GM23338 (cell line): ENCODE results near the gene PARD6B. TPM values are rescaled to one million over a fixed set of nuclear protein-coding genes. Genes with fewer than 3 reads are reported as not detected.

ENCODE experiments used
- ATAC-seq: fragments of 200-7000 bp; cut with Tn5 transposase; 3 replicates; pipeline ENCODE4 v1.9.1; 2020
- DNase-seq: peaks from one replicate; pipeline ENCODE4 v3.0.0-alpha.2; 2015; ENCODE audit warnings: low spot score
- H2AFZ ChIP-seq: fragments of 200-600 bp; sonication (generic); 2 replicates; pipeline ENCODE4 v1.8.0; 2016; ENCODE audit warnings: antibody characterized with exemption, mild to moderate bottlenecking, moderate library complexity
- H3F3A ChIP-seq: fragments of 200-600 bp; sonication (generic); replicated peaks from 2 replicates; pipeline ENCODE4 v1.8.0; 2017; ENCODE audit warnings: antibody characterized with exemption, mixed run types, low read depth
- H3K27ac ChIP-seq: fragments of 200-600 bp; sonication (generic); 2 replicates; pipeline ENCODE4 v1.6.1; 2016; ENCODE audit warnings: low read depth
- H3K27me3 ChIP-seq: fragments of 200-600 bp; sonication (generic); 2 replicates; pipeline ENCODE4 v1.8.0; 2016; ENCODE audit warnings: mild to moderate bottlenecking, mixed run types, moderate library complexity; ENCODE audit not compliant: insufficient read depth
- H3K36me3 ChIP-seq: fragments of 200-600 bp; sonication (generic); 2 replicates; pipeline ENCODE4 v1.8.0; 2016; ENCODE audit warnings: mild to moderate bottlenecking; ENCODE audit not compliant: insufficient read depth
- H3K4me1 ChIP-seq: fragments of 200-600 bp; sonication (generic); 2 replicates; pipeline ENCODE4 v1.8.0; 2016; ENCODE audit warnings: mild to moderate bottlenecking, moderate library complexity; ENCODE audit not compliant: insufficient read depth
- H3K4me2 ChIP-seq: fragments of 200-600 bp; sonication (generic); 2 replicates; pipeline ENCODE4 v1.7.1; 2017; ENCODE audit warnings: mixed run types
- H3K4me3 ChIP-seq: fragments of 200-600 bp; sonication (generic); 2 replicates; pipeline ENCODE4 v1.6.1; 2016; ENCODE audit warnings: mixed run types
- H3K79me2 ChIP-seq: fragments of 200-600 bp; sonication (generic); replicated peaks from 2 replicates; pipeline ENCODE4 v1.8.0; 2017; ENCODE audit warnings: mild to moderate bottlenecking; ENCODE audit not compliant: insufficient read depth
- H3K9me2 ChIP-seq: fragments of 200-600 bp; sonication (generic); 2 replicates; pipeline ENCODE4 v1.8.0; 2017; ENCODE audit not compliant: insufficient read depth
- H4K20me1 ChIP-seq: fragments of 200-600 bp; sonication (generic); replicated peaks from 2 replicates; pipeline ENCODE4 v1.8.0; 2017; ENCODE audit warnings: mild to moderate bottlenecking; ENCODE audit not compliant: insufficient read depth
- H3K27ac Mint-ChIP-seq: 2 replicates; pipeline ENCODE4 v1.8.0; 2020; ENCODE audit warnings: inconsistent platforms, mild to moderate bottlenecking, moderate library complexity, mixed read lengths
- H3K27me3 Mint-ChIP-seq: 3 replicates; pipeline ENCODE4 v1.8.0; 2022; ENCODE audit warnings: low read depth, mild to moderate bottlenecking, moderate library complexity, mixed read lengths, inconsistent platforms; ENCODE audit not compliant: insufficient read depth, poor library complexity
- H3K36me3 Mint-ChIP-seq: 3 replicates; pipeline ENCODE4 v1.8.0; 2021; ENCODE audit warnings: low read depth, mild to moderate bottlenecking, inconsistent platforms, moderate library complexity, mixed read lengths
- H3K4me1 Mint-ChIP-seq: 3 replicates; pipeline ENCODE4 v1.8.0; 2020; ENCODE audit warnings: mild to moderate bottlenecking, inconsistent platforms, mixed read lengths
- H3K4me3 Mint-ChIP-seq: 3 replicates; pipeline ENCODE4 v1.8.0; 2021; ENCODE audit warnings: moderate library complexity, mild to moderate bottlenecking, inconsistent platforms, mixed read lengths
- H3K9me3 Mint-ChIP-seq: 3 replicates; pipeline ENCODE4 v1.8.0; 2020; ENCODE audit warnings: moderate library complexity, mild to moderate bottlenecking, inconsistent platforms, mixed read lengths
- CREB1 ChIP-seq: fragments of 250-450 bp; sonication (Bioruptor Pico); IDR thresholded peaks from 2 replicates; pipeline ENCODE4 v1.5.0; 2020; ENCODE audit warnings: low read depth, mild to moderate bottlenecking, moderate library complexity
- EZH2 ChIP-seq: fragments of 200-600 bp; sonication (generic); IDR thresholded peaks from one replicate; pipeline ENCODE4 v1.8.0; 2017; ENCODE audit warnings: antibody characterized with exemption, mild to moderate bottlenecking, low read depth; ENCODE audit not compliant: unreplicated experiment
- JUNB ChIP-seq: IDR thresholded peaks from one replicate; pipeline ENCODE4 v1.6.1; 2016; ENCODE audit warnings: antibody characterized with exemption; ENCODE audit not compliant: unreplicated experiment
- STAT1 ChIP-seq: IDR thresholded peaks from one replicate; pipeline ENCODE4 v1.6.1; 2016; ENCODE audit warnings: antibody characterized with exemption; ENCODE audit not compliant: unreplicated experiment
- ZNF114 ChIP-seq: fragments of 250-450 bp; sonication (Bioruptor Pico); IDR thresholded peaks from 2 replicates; pipeline ENCODE4 v1.5.0; 2020; ENCODE audit warnings: mild to moderate bottlenecking, moderate library complexity
- ZNF331 ChIP-seq: fragments of 250-450 bp; sonication (Bioruptor Pico); IDR thresholded peaks from 2 replicates; pipeline ENCODE4 v1.5.0; 2020; ENCODE audit warnings: low read depth, mild to moderate bottlenecking, moderate library complexity
- polyA plus RNA-seq: library from polyadenylated mRNA; unstranded; fragments of >200 nt; fragmentation: Nextera tagmentation; extraction: Ambion mirVana; gene quantifications from 2 replicates; pipeline ENCODE4 v1.2.1, GENCODE V29; 2016
- total RNA-seq: library from RNA; depleted of rRNA; stranded (reverse); fragments of >200 nt; shearing (Covaris generic); gene quantifications from 2 replicates; pipeline ENCODE4 v1.2.3, GENCODE V29; 2014
- TF ChIP-seq, protein P1 (sequence below): IDR thresholded peaks from one replicate; pipeline ENCODE4 v1.6.1; 2018; ENCODE audit warnings: antibody characterized with exemption; ENCODE audit not compliant: unreplicated experiment
- TF ChIP-seq, protein P2 (sequence below), 2 experiments: fragments of 200-600 bp in 1 of 2; sonication (generic) in 1 of 2; conservative IDR thresholded peaks; 2 replicates each; pipeline versions ENCODE4 v1.5.1 to v1.6.1; 2016 to 2017; ENCODE audit warnings: antibody characterized with exemption in 2 of 2, low read depth in 2 of 2, mild to moderate bottlenecking in 2 of 2, moderate library complexity in 1 of 2

PARD6B gene
- total and polyA plus RNA-seq, 2 experiments from 2014 or later: 23.5 to 29.2 TPM

DNA sequence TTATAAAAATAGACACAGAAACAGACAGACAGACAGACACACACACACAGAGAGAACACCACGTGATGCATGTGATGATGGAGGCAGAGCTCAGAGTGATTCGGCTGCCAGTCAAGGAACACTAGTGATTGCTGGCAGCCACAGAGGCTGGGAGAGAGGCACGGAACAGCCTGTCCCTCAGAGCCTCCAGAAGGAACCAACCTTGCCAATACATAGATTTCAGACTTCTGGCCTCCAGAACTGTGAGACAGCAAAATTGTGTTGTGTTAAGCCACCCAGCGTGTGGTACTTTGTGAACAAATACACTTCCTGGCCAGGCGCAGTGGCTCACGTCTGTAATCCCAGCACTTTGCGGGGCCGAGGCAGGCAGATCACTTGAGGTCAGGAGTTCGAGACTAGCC lies 9.5 kb upstream of the PARD6B start (continued):
- TF ChIP-seq, protein P1, sequence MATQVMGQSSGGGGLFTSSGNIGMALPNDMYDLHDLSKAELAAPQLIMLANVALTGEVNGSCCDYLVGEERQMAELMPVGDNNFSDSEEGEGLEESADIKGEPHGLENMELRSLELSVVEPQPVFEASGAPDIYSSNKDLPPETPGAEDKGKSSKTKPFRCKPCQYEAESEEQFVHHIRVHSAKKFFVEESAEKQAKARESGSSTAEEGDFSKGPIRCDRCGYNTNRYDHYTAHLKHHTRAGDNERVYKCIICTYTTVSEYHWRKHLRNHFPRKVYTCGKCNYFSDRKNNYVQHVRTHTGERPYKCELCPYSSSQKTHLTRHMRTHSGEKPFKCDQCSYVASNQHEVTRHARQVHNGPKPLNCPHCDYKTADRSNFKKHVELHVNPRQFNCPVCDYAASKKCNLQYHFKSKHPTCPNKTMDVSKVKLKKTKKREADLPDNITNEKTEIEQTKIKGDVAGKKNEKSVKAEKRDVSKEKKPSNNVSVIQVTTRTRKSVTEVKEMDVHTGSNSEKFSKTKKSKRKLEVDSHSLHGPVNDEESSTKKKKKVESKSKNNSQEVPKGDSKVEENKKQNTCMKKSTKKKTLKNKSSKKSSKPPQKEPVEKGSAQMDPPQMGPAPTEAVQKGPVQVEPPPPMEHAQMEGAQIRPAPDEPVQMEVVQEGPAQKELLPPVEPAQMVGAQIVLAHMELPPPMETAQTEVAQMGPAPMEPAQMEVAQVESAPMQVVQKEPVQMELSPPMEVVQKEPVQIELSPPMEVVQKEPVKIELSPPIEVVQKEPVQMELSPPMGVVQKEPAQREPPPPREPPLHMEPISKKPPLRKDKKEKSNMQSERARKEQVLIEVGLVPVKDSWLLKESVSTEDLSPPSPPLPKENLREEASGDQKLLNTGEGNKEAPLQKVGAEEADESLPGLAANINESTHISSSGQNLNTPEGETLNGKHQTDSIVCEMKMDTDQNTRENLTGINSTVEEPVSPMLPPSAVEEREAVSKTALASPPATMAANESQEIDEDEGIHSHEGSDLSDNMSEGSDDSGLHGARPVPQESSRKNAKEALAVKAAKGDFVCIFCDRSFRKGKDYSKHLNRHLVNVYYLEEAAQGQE: no peak
- TF ChIP-seq ZNF114 (CRISPR knock-in tag): no peak
- no peak for TF ChIP-seq STAT1
- TF ChIP-seq ZNF331: no peak

- Mint-ChIP-seq H3K4me1 (peaks cover 9% of the 10 kb centered on the region), H3K27me3 (peaks cover 3% of the 10 kb centered on the region), H3K4me3 (no peak overlapping the region), H3K36me3 (no peaks in the 10 kb centered on the region), H3K27ac (no peak overlapping the region), H3K9me3 (no peaks in the 10 kb centered on the region)
- H3K79me2 ChIP-seq: no peaks in the 10 kb centered on the region
- H3K36me3 ChIP-seq: no peaks in the 10 kb centered on the region
- H3K4me3 ChIP-seq: no peak overlapping the region
- no peaks in the 10 kb centered on the region for H4K20me1 ChIP-seq
- H3K4me2 ChIP-seq: no peak overlapping the region
- no peak overlapping the region for H3K27ac ChIP-seq
- no peaks in the 10 kb centered on the region for H3K9me2 ChIP-seq
- ATAC-seq (no peak), DNase-seq (no peak)
- no peak for TF ChIP-seq JUNB
- no peak for TF ChIP-seq CREB1 (CRISPR knock-in tag)
- TF ChIP-seq EZH2: no peak
- TF ChIP-seq, protein P2, sequence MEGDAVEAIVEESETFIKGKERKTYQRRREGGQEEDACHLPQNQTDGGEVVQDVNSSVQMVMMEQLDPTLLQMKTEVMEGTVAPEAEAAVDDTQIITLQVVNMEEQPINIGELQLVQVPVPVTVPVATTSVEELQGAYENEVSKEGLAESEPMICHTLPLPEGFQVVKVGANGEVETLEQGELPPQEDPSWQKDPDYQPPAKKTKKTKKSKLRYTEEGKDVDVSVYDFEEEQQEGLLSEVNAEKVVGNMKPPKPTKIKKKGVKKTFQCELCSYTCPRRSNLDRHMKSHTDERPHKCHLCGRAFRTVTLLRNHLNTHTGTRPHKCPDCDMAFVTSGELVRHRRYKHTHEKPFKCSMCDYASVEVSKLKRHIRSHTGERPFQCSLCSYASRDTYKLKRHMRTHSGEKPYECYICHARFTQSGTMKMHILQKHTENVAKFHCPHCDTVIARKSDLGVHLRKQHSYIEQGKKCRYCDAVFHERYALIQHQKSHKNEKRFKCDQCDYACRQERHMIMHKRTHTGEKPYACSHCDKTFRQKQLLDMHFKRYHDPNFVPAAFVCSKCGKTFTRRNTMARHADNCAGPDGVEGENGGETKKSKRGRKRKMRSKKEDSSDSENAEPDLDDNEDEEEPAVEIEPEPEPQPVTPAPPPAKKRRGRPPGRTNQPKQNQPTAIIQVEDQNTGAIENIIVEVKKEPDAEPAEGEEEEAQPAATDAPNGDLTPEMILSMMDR (conservative IDR thresholded peaks at IDR 0.05; ENCODE audit: low read depth in 2 of 2): no peak
- H3K27me3 ChIP-seq: no peaks in the 10 kb centered on the region
- H3F3A ChIP-seq: no peaks in the 10 kb centered on the region
- peaks cover 13% of the 10 kb centered on the region for H3K4me1 ChIP-seq
- peak overlapping the region; percentile 81 for H2AFZ ChIP-seq
These were observed 8.8 kb upstream of the PARD6B start for GRCh38 chr20:50722424-50723155.

- Histone ChIP-seq H3F3A (0 out of 2 replicates have a peak, but pooled peaks cover 3% of the 10 kb centered on the region), H3K9me2 (no peaks in the 10 kb centered on the region), H2AFZ (no peak overlapping the region), H3K4me2 (no peak overlapping the region), H3K36me3 (no peaks in the 10 kb centered on the region), H3K27me3 (no peaks in the 10 kb centered on the region), H3K27ac (no peak overlapping the region), H3K4me3 (no peak overlapping the region), H3K4me1 (peaks cover 16% of the 10 kb centered on the region), H4K20me1 (no peaks in the 10 kb centered on the region), H3K79me2 (no peaks in the 10 kb centered on the region)
- H3K4me1 Mint-ChIP-seq: peaks cover 1% of the 10 kb centered on the region; the same call in 2 of the 3 replicates
- H3K4me3 Mint-ChIP-seq: no peak overlapping the region
- no peak overlapping the region for H3K27ac Mint-ChIP-seq
- H3K9me3 Mint-ChIP-seq: no peaks in the 10 kb centered on the region
- no peaks in the 10 kb centered on the region for H3K36me3 Mint-ChIP-seq
- no peak for ATAC-seq
- no peaks in the 10 kb centered on the region for H3K27me3 Mint-ChIP-seq
- no peak for DNase-seq
- TF ChIP-seq EZH2: no peak
These were observed 7.7 kb upstream of the PARD6B start for GRCh38 chr20:50723672-50724071.
